K562 (cell line): Measurements from ENCODE around the gene ZMYND19. TPM values are rescaled to one million over a fixed set of nuclear protein-coding genes. Genes with fewer than 3 reads are reported as not detected.

ENCODE experiments used
- ATAC-seq: fragments of 200-7000 bp; cut with Tn5 transposase; 3 replicates; pipeline ENCODE4 v1.9.1; 2020; ENCODE audit warnings: moderate library complexity
- BruUV-seq: library from RNA; stranded (reverse); fragments of 400-500 nt; replicated peaks from 2 replicates; lab custom pipeline; 2021; lab: Mats Ljungman, UMichigan
- CTCF ChIA-PET: fragments of 300-600 bp; formaldehyde crosslinking; extraction: SDS; loops from one replicate; lab custom pipeline; 2021; ENCODE audit warnings: low intra/inter-chr PET ratio; lab: Yijun Ruan, JAX
- POLR2A ChIA-PET: fragments of 300-600, 350-650 bp; sonication (Branson Sonifier 250); formaldehyde crosslinking; extraction: SDS; loops from one replicate; lab custom pipeline; 2021; ENCODE audit warnings: antibody characterized with exemption, inconsistent platforms; lab: Yijun Ruan, JAX
- DNase-seq, 4 experiments: peaks; one replicate each; pipeline versions ENCODE4 v3.0.0 to v3.0.0-alpha.2; 2011 to 2018; ENCODE audit warnings: low spot score in 3 of 4, mixed read lengths in 3 of 4; ENCODE audit errors: extremely low read depth in 1 of 4
- FAIRE-seq: peaks from 2 replicates; lab custom pipeline; 2011; peaks lifted over from hg19 to GRCh38; lab: Jason Lieb, UNC
- H2AFZ ChIP-seq: 2 replicates; pipeline ENCODE4 v1.6.0; 2011; ENCODE audit warnings: low read depth, low read length, control low read depth, inconsistent platforms
- H3K27ac ChIP-seq: fragments of 200-600 bp; 3 replicates; pipeline ENCODE4 v1.8.0; 2011; ENCODE audit warnings: low read depth, mild to moderate bottlenecking, control low read depth, inconsistent platforms, low read length, moderate library complexity, mixed read lengths; ENCODE audit errors: extremely low read depth
- H3K27me3 ChIP-seq, 2 experiments: fragments of 300-600 bp in 1 of 2; 2 replicates in 1 of 2; 3 replicates in 1 of 2; pipeline versions ENCODE4 v1.6.0 to v1.8.0; 2011; ENCODE audit warnings: inconsistent platforms in 2 of 2, low read length in 2 of 2, mild to moderate bottlenecking in 1 of 2, mixed read lengths in 1 of 2, moderate library complexity in 1 of 2; ENCODE audit not compliant: control insufficient read depth in 2 of 2, insufficient read depth in 2 of 2
- H3K36me3 ChIP-seq: fragments of 300-600 bp; 3 replicates; pipeline ENCODE4 v1.8.0; 2011; ENCODE audit warnings: mild to moderate bottlenecking, low read length, inconsistent platforms; ENCODE audit not compliant: control insufficient read depth, insufficient read depth
- H3K4me1 ChIP-seq, 2 experiments: fragments of 200-600 bp in 1 of 2; replicated peaks in 1 of 2; 2 replicates in 1 of 2; 3 replicates in 1 of 2; pipeline versions ENCODE4 v1.5.1 to v1.8.0; 2011; ENCODE audit warnings: inconsistent platforms in 2 of 2, low read length in 2 of 2, mild to moderate bottlenecking in 1 of 2, mixed read lengths in 1 of 2, moderate library complexity in 1 of 2; ENCODE audit not compliant: control insufficient read depth in 2 of 2, insufficient read depth in 2 of 2
- H3K4me2 ChIP-seq: 2 replicates; pipeline ENCODE4 v1.6.1; 2011; ENCODE audit warnings: low read length, control low read depth, inconsistent platforms, mixed read lengths; ENCODE audit not compliant: insufficient read depth
- H3K4me3 ChIP-seq: fragments of 200-600 bp; sonication (generic), shearing (Covaris generic); 2 replicates; pipeline ENCODE4 v1.5.1; 2016; ENCODE audit warnings: control low read depth, inconsistent platforms
- H3K79me2 ChIP-seq: fragments of 200-600 bp; 3 replicates; pipeline ENCODE4 v1.8.0; 2011; ENCODE audit warnings: low read length, inconsistent platforms; ENCODE audit not compliant: control insufficient read depth, insufficient read depth
- H3K9ac ChIP-seq, 2 experiments: 2 replicates each; pipeline versions ENCODE4 v1.6.0 to v1.6.1; 2011; ENCODE audit warnings: low read depth in 2 of 2, low read length in 2 of 2, control low read depth in 1 of 2, inconsistent platforms in 1 of 2, mild to moderate bottlenecking in 1 of 2, mixed read lengths in 1 of 2; ENCODE audit not compliant: insufficient read depth in 1 of 2
- H3K9me1 ChIP-seq: one replicate; pipeline ENCODE4 v1.6.0; 2011; ENCODE audit warnings: inconsistent platforms, mild to moderate bottlenecking, low read length, moderate library complexity; ENCODE audit not compliant: control insufficient read depth, insufficient read depth
- H3K9me3 ChIP-seq: replicated peaks from 2 replicates; pipeline ENCODE4 v1.5.1; 2011; ENCODE audit warnings: low read depth, low read length, inconsistent platforms; ENCODE audit not compliant: control insufficient read depth, insufficient read depth
- H4K20me1 ChIP-seq: replicated peaks from 2 replicates; pipeline ENCODE4 v1.6.1; 2011; ENCODE audit warnings: low read length, inconsistent platforms, mixed read lengths; ENCODE audit not compliant: control insufficient read depth, insufficient read depth
- POLR2G ChIP-seq: fragments of 200-400 bp; formaldehyde crosslinking; IDR thresholded peaks from 2 replicates; pipeline ENCODE4 v1.6.1; 2017; ENCODE audit warnings: low read depth, mild to moderate bottlenecking, antibody characterized with exemption, low read length, moderate library complexity
- RBFOX2 ChIP-seq: fragments of 200-400 bp; formaldehyde crosslinking; IDR thresholded peaks from 2 replicates; pipeline ENCODE4 v1.6.1; 2017; ENCODE audit warnings: low read depth, mild to moderate bottlenecking, low read length, moderate library complexity
- ZNF274 ChIP-seq: IDR thresholded peaks from 2 replicates; pipeline ENCODE4 v1.6.1; 2011; ENCODE audit warnings: low read depth, mild to moderate bottlenecking, low read length, moderate library complexity, borderline replicate concordance
- ZNF444 ChIP-seq: fragments of 250-450 bp; sonication (Bioruptor Pico); IDR thresholded peaks from 2 replicates; pipeline ENCODE4 v1.4.0; 2020; ENCODE audit warnings: mild to moderate bottlenecking, moderate library complexity
- WGBS: fragments of 100-300 bp; shearing (Covaris generic); methylation state at CpG from one replicate; pipeline ENCODE4 v1.1.6; 2016; ENCODE audit warnings: low coverage, mixed read lengths; ENCODE audit not compliant: insufficient coverage; ENCODE audit errors: missing lambda C conversion rate; 5-methylcytosine and 5-hydroxymethylcytosine counted together
- in situ Hi-C: fragments of 300-500 bp; cut with MboI; formaldehyde crosslinking; loops from 4 replicates; pipeline ENCODE4 v1.15.0; 2018; ENCODE audit warnings: inconsistent platforms, mixed read lengths
- intact Hi-C: fragments of 100-400 bp; cut with micrococcal nuclease; formaldehyde crosslinking; loops from 2 replicates; pipeline ENCODE4 v1.14.2; 2022
- polyA plus RNA-seq, 8 experiments: library from polyadenylated mRNA; depleted of rRNA in 4 of 8; stranded (reverse) in 5 of 8; unstranded in 3 of 8; fragments of >200 nt; fragmentation: Nextera tagmentation in 2 of 8; fragmentation: Illumina TruSeq in 1 of 8; extraction: Ambion mirVana in 2 of 8; extraction: Trizol in 1 of 8; gene quantifications; 2 replicates each; pipeline versions ENCODE4 v1.2.1 to v1.2.3, GENCODE V29; 2011 to 2014; ENCODE audit warnings: inconsistent platforms in 1 of 8, missing spikeins in 1 of 8
- total RNA-seq, 7 experiments: library from RNA; depleted of rRNA in 6 of 7; stranded (reverse); fragments of >200 nt in 6 of 7; fragmentation: Illumina TruSeq in 2 of 7; extraction: Trizol in 2 of 7; gene quantifications; 2 replicates each; pipeline versions ENCODE4 v1.2.1 to v1.2.3, GENCODE V29; 2011 to 2021; ENCODE audit warnings: low replicate concordance in 1 of 7
- TF ChIP-seq, protein P1 (sequence below), 3 experiments: fragments of 200-800 bp in 1 of 3; fragments of 250-450 bp in 1 of 3; fragments of 450-650 bp in 1 of 3; sonication (Bioruptor Pico) in 1 of 3; sonication (Bioruptor generic) in 1 of 3; formaldehyde crosslinking in 1 of 3; IDR thresholded peaks; 2 replicates each; pipeline versions ENCODE4 v1.6.1 to v1.8.0; 2016 to 2022; ENCODE audit warnings: mild to moderate bottlenecking in 2 of 3, missing genetic modification characterization in 2 of 3, missing compliant biosample characterization in 1 of 3, moderate library complexity in 1 of 3

The ZMYND19 gene
- total and polyA plus RNA-seq, 9 of the 15 experiments (the other 6 are each of a cell fraction or from before 2014, with no cell fraction given), result 1.0 to 86.7 (median 44.0) TPM

DNA sequence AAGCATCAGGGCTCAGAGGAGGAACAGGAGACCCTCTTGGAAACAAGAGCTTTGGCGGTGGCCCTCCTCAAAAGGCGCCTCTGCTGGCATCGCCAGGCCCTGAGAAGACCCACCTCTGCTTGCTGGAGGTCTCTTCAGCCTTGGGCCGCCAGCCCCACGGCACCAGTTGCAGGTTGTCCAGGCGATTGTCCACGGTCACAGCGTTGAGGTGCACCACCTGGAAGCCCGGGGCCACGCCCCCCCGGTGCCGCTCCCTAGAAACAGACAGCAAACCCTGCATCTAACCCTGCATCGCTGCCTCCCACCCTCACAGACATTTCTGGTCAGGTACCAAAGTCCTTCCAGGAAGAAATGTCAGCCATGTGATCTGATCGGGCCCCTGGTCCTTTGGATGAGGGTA lies 3.5 kb downstream of the ZMYND19 start (continued):
- TF ChIP-seq, protein P1, sequence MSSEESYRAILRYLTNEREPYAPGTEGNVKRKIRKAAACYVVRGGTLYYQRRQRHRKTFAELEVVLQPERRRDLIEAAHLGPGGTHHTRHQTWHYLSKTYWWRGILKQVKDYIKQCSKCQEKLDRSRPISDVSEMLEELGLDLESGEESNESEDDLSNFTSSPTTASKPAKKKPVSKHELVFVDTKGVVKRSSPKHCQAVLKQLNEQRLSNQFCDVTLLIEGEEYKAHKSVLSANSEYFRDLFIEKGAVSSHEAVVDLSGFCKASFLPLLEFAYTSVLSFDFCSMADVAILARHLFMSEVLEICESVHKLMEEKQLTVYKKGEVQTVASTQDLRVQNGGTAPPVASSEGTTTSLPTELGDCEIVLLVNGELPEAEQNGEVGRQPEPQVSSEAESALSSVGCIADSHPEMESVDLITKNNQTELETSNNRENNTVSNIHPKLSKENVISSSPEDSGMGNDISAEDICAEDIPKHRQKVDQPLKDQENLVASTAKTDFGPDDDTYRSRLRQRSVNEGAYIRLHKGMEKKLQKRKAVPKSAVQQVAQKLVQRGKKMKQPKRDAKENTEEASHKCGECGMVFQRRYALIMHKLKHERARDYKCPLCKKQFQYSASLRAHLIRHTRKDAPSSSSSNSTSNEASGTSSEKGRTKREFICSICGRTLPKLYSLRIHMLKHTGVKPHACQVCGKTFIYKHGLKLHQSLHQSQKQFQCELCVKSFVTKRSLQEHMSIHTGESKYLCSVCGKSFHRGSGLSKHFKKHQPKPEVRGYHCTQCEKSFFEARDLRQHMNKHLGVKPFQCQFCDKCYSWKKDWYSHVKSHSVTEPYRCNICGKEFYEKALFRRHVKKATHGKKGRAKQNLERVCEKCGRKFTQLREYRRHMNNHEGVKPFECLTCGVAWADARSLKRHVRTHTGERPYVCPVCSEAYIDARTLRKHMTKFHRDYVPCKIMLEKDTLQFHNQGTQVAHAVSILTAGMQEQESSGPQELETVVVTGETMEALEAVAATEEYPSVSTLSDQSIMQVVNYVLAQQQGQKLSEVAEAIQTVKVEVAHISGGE (CRISPR knock-in tag; IDR thresholded peaks at IDR 0.05), result no peak

DNA sequence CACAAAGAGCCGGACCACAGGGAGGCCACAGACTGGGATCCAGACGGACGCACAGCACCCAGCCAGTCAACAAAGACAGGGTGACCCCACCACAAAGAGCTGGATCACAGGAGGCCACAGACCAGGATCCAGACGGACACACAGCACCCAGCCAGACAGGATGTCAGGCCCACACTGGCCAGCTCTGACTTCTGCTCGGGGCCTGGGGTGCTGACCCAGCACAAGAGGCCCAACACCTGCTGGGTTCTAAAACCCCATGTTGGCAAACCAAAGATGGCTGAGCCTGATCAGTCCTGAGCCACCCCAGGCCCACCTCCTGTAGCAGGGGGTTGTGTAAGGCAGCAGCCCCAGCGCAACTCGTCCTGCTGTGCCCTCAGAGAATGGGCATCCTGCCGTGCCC lies 6.4 kb downstream of the ZMYND19 start:
- H3K36me3 ChIP-seq, result peaks cover 89% of the 10 kb centered on the region; the same call in 2 of the 3 replicates
- ChIA-PET CTCF (no interaction called here), POLR2A (interaction anchor here (0.5 to 0.7 kb wide), 3 partner anchors 355 to 805 kb away, joined by 3 to 4 read pairs (median 3); no protein-coding TSS in a partner anchor)
- WGBS, result 90% methylated on average over 8 of the region's 8 CpGs
- H3K4me1 ChIP-seq, result peaks cover 11 to 65% of the 10 kb centered on the region in 2 experiments; a peak in 4 of 5 replicates
- H3K4me3 ChIP-seq, result no peak overlapping the region
- TF ChIP-seq ZNF444 (CRISPR knock-in tag) (no peak), ZNF274 (no peak), RBFOX2 (peak; percentile 55), POLR2G (peak; percentile 49; the same call in 1 of the 2 replicates)
- peaks cover 17% of the 10 kb centered on the region for H3K79me2 ChIP-seq
- intact Hi-C loops, result loop anchor here (10.0 kb wide), 1 partner anchor 91 kb away; no protein-coding TSS in a partner anchor
- H3K9ac ChIP-seq, result peak overlapping the region in 1 of 2 experiments; percentile 83; a peak in 2 of 4 replicates
- FAIRE-seq, result no peak
- H3K9me1 ChIP-seq, result peaks cover 8% of the 10 kb centered on the region
- no peak overlapping the region for H3K27ac ChIP-seq
- no TSS peak for BruUV-seq
- no peaks in the 10 kb centered on the region for H3K27me3 ChIP-seq
- peaks cover 13% of the 10 kb centered on the region; the same call in 1 of the 2 replicates for H4K20me1 ChIP-seq
- H3K9me3 ChIP-seq, result no peaks in the 10 kb centered on the region
- ATAC-seq, result no peak
- in situ Hi-C loops, result no loop called here
- no peak for DNase-seq
- no peak overlapping the region for H3K4me2 ChIP-seq
- no peak overlapping the region for H2AFZ ChIP-seq
